Osteoblast (primary cell): ENCODE measurements around the gene MSRB1. TPM values are rescaled to one million over a fixed set of nuclear protein-coding genes. Genes with fewer than 3 reads are reported as not detected.
A peak's percentile ranks its signal among the peaks of the same experiment; 100 is the strongest.
"Not testable (repeated sequence)": the region's sequence is repeated elsewhere in the genome, so short reads cannot be mapped to it uniquely, and the experiment has no call there.

ENCODE experiments used
- DNase-seq: peaks from one replicate; pipeline ENCODE4 v3.0.0; 2011; ENCODE audit warnings: low spot score, mixed read lengths; ENCODE audit not compliant: insufficient read length; ENCODE audit errors: missing footprints
- H2AFZ ChIP-seq: 2 replicates; pipeline ENCODE4 v1.6.0; 2011; ENCODE audit warnings: mild to moderate bottlenecking, low read length
- H3K27ac ChIP-seq: 2 replicates; pipeline ENCODE4 v1.5.1; 2011; ENCODE audit warnings: mild to moderate bottlenecking, low read depth, low read length, moderate library complexity
- H3K27me3 ChIP-seq: 2 replicates; pipeline ENCODE4 v1.6.0; 2012; ENCODE audit warnings: mild to moderate bottlenecking, control low read depth, inconsistent platforms, low read length, moderate library complexity; ENCODE audit not compliant: insufficient read depth
- H3K36me3 ChIP-seq: 2 replicates; pipeline ENCODE4 v1.5.1; 2011; ENCODE audit warnings: mild to moderate bottlenecking, low read length, control low read depth, moderate library complexity; ENCODE audit not compliant: insufficient read depth
- H3K4me1 ChIP-seq: 2 replicates; pipeline ENCODE4 v1.5.1; 2011; ENCODE audit warnings: mild to moderate bottlenecking, low read length, control low read depth, moderate library complexity; ENCODE audit not compliant: insufficient read depth
- H3K4me2 ChIP-seq: 2 replicates; pipeline ENCODE4 v1.6.0; 2011; ENCODE audit warnings: mild to moderate bottlenecking, low read length; ENCODE audit not compliant: insufficient read depth
- H3K4me3 ChIP-seq: fragments of 200-600 bp; sonication (generic); 3 replicates; pipeline ENCODE4 v1.5.1; 2012; ENCODE audit warnings: mild to moderate bottlenecking, low read length, inconsistent platforms; ENCODE audit not compliant: insufficient read depth
- H3K79me2 ChIP-seq: 2 replicates; pipeline ENCODE4 v1.6.0; 2012; ENCODE audit warnings: mild to moderate bottlenecking, low read length, control low read depth, inconsistent platforms; ENCODE audit not compliant: insufficient read depth
- H3K9me3 ChIP-seq: 2 replicates; pipeline ENCODE4 v1.5.1; 2011; ENCODE audit warnings: low read depth, low read length, control low read depth
- H4K20me1 ChIP-seq: 2 replicates; pipeline ENCODE4 v1.6.0; 2012; ENCODE audit warnings: mild to moderate bottlenecking, low read length, control low read depth; ENCODE audit not compliant: insufficient read depth
- CTCF ChIP-seq: IDR thresholded peaks from 2 replicates; pipeline ENCODE4 v1.5.1; 2011; ENCODE audit warnings: mild to moderate bottlenecking, low read depth, low read length, moderate library complexity; ENCODE audit errors: extremely low read depth
- total RNA-seq: library from RNA; depleted of rRNA; stranded (reverse); fragments of >200 nt; gene quantifications from 2 replicates; pipeline ENCODE4 v1.2.3, GENCODE V29; 2012

MSRB1 gene
- total RNA-seq, 1 donor, result 18.1 TPM

- Histone ChIP-seq H3K27ac (no peak overlapping the region), H4K20me1 (peaks cover 34% of the 10 kb centered on the region), H2AFZ (peak overlapping the region; percentile 88), H3K4me3 (peak overlapping the region; percentile 93), H3K79me2 (peaks cover 35% of the 10 kb centered on the region), H3K4me1 (peaks cover 18% of the 10 kb centered on the region), H3K27me3 (no peaks in the 10 kb centered on the region), H3K36me3 (peaks cover 25% of the 10 kb centered on the region), H3K9me3 (no peaks in the 10 kb centered on the region), H3K4me2 (peak overlapping the region; percentile 80)
- DNase-seq, result peak; percentile 60
- TF ChIP-seq CTCF, result no peak
Observed at GRCh38 chr16:1958715-1959268, 15.8 kb upstream of the MSRB1 start.

GRCh38 chr16:1958143-1958491, 15.1 kb upstream of the MSRB1 start:
- Histone ChIP-seq H3K36me3 (peaks cover 19% of the 10 kb centered on the region), H3K79me2 (peaks cover 28% of the 10 kb centered on the region), H3K4me1 (peaks cover 11% of the 10 kb centered on the region), H4K20me1 (peaks cover 27% of the 10 kb centered on the region)
- not testable (repeated sequence) for H3K27ac ChIP-seq, H3K4me2 ChIP-seq, DNase-seq, H3K27me3 ChIP-seq, H3K9me3 ChIP-seq, H2AFZ ChIP-seq, H3K4me3 ChIP-seq

GRCh38 chr16:1957434-1958142, 14.6 kb upstream of the MSRB1 start:
- H3K27ac ChIP-seq, H3K4me1 ChIP-seq: not testable (repeated sequence)

GRCh38 chr16:1953734-1954133, 10.7 kb upstream of the MSRB1 start:
- Histone ChIP-seq H3K36me3 (no peaks in the 10 kb centered on the region), H2AFZ (no peak overlapping the region), H3K4me3 (no peak overlapping the region), H3K4me1 (no peaks in the 10 kb centered on the region), H3K4me2 (no peak overlapping the region), H4K20me1 (no peaks in the 10 kb centered on the region), H3K79me2 (no peaks in the 10 kb centered on the region), H3K27me3 (no peaks in the 10 kb centered on the region), H3K9me3 (no peaks in the 10 kb centered on the region), H3K27ac (no peak overlapping the region)
- no peak for TF ChIP-seq CTCF
- DNase-seq, result peak; percentile 25

More at GRCh38 chr16:1957434-1958142, 14.6 kb upstream of the MSRB1 start:
- Histone ChIP-seq H4K20me1 (peaks cover 22% of the 10 kb centered on the region), H3K79me2 (peaks cover 23% of the 10 kb centered on the region), H3K36me3 (peaks cover 13% of the 10 kb centered on the region)
- DNase-seq, H3K9me3 ChIP-seq, H3K27me3 ChIP-seq, H3K4me2 ChIP-seq, H2AFZ ChIP-seq, H3K4me3 ChIP-seq: not testable (repeated sequence)

GRCh38 chr16:1950559-1950958, 7.6 kb upstream of the MSRB1 start:
- Histone ChIP-seq H4K20me1 (no peaks in the 10 kb centered on the region), H3K27me3 (no peaks in the 10 kb centered on the region), H3K4me1 (no peaks in the 10 kb centered on the region), H2AFZ (no peak overlapping the region), H3K79me2 (no peaks in the 10 kb centered on the region), H3K27ac (no peak overlapping the region), H3K36me3 (no peaks in the 10 kb centered on the region), H3K9me3 (no peaks in the 10 kb centered on the region), H3K4me2 (no peak overlapping the region), H3K4me3 (no peak overlapping the region)
- peak; percentile 23 for DNase-seq
- TF ChIP-seq CTCF, result no peak
